HG03135 (cell line): ENCODE data around the gene RNF34.
A peak's percentile ranks its signal among the peaks of the same experiment; 100 is the strongest.
"Not testable (repeated sequence)": the region's sequence is repeated elsewhere in the genome, so short reads cannot be mapped to it uniquely, and the experiment has no call there.

ENCODE experiments used
- ATAC-seq: cut with Tn5 transposase; IDR thresholded peaks from one replicate; pipeline ENCODE4 v1.9.1; 2021; ENCODE audit warnings: mild to moderate bottlenecking, moderate library complexity; ENCODE audit not compliant: unreplicated experiment

RNF34 gene

DNA sequence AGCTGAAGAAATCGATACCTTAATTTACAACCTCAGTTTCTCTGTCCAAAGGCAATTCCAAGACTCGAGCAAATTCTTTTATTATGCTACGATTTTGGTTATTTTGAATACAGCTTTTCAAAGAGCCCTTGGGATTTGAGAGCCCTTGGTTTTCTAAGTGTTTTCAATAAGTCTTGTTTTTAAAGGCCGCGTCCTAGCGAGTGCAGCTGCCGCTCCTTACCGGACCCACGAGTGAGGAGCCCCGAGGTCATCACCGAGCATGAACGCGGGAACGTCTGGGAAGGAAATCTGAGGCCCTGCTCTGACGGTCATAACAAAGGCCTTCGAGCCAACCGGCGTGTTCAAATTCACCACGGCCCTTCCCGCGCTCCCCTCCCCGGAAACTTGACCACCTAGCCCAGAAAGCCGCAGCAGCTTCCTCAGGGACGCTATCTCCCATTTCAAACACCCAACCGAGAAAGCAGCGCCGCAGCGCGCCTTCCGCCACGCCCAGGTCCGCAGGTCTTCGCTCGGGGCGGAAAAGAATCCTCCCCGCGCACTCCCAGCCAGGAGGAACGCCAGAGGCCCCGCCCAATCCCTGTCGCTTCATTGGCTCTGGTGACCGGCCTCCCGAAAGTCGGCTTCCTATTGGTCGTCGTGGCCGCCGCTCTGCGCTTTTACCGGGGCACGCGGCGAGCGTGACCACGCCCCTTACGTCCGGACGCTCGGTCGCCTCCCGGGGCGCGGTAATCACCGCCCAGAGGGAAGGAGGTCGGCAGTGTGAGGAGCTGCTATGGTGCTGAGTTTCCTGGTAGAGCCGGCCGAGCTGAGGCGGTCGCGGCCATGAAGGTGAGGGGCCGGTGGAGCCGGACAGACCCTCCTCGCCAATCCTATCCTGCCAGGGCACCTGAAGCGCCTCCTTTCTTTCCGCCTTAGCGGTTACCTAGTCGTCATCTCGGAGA is at the start of gene RNF34:
RNF34 (plus strand) TSS at position 728 of the 941 bp plus-strand sequence; CDS start at position 823, 95 bp downstream.
- peak; percentile 94 for ATAC-seq

DNA sequence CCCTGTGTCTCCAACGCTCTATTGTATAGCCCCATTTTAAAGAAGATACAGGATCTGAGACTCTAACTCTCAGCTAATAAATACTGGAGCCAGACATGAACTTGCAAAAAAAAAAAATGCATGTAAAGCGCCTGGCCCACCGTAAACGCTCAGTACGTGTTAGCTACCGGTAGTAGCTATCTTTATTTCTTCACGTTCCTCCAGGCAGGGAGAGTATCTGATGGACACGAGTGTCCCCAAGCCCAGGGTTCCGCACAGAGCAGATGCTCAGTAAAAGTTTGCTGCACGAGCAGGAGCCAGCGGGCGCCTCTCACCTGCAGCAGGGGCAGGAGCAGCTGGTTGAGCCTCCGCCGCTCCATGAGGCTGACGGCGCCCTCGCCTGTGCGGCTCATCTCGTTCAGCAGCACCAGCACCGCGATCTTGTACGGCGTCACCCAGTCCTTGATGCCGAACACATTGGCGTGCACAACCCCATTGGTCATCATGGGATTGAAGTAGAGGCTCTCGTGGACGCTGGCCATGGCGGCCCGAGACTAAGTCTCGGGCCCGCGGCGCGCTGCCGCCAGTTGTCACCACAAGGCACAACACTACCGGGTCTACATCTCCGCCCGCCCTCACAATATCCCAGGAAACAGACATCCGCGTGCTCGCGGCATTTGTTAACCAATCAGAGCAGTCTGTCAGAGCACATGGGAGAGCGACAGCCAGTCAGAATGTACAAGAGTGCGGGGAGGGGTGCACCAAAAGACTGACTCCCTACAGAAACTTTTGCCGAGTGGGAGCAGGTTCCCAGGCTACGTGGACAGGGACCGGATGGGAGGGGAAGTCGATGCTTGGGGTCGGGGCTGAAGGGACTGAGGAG is 47.9 kb upstream of the RNF34 start, which contains the start of gene ANAPC5:
ANAPC5 (minus strand) TSS at position 592 of the 862 bp plus-strand sequence; CDS start at position 521, 71 bp downstream.
- peak; percentile 99 for ATAC-seq

- ATAC-seq = no peak
Measured at GRCh38 chr12:121352682-121353018, 47.3 kb upstream of the RNF34 start.

- ATAC-seq = no peak
Measured at GRCh38 chr12:121355818-121356217, 44.1 kb upstream of the RNF34 start.

DNA sequence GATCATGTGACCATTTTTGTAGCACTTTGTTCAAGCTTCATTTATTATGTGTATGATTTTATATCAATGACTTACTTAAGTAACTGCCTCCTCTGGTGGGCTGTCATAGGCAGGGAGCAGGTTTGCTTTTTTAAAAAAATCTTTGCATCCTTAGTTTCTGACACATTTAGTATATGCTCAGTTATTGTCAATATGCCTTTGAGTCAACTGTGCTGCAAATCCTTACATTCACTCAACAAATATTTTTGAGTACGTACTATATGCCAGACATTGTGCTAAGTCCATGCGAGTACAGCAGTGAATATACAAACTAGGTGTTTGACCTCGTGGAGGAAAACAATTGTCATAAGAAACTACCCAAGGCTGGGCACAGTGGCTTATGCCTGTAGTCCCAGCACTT is 43.3 kb upstream of the RNF34 start:
- no peak for ATAC-seq

DNA sequence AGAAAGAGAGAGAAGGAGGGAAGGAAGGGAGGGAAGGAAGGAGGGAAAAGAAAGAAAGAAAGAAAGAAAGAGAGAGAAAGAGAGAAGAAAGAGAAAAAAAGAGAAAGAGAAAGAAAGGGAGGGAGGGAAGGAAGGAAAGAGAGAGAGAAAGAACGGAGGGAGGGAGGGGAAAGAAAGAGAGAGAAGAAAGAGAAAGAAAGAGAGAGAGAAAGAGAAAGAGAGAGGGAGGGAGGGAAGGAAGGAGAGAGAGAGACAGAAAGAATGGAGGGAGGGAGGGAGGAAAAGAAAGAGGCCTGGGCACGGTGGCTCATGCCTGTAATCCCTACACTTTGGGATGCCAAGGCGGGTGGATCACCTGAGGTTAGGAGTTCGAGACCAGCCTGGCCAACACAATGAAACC is 42.6 kb upstream of the RNF34 start:
- ATAC-seq = no peak

DNA sequence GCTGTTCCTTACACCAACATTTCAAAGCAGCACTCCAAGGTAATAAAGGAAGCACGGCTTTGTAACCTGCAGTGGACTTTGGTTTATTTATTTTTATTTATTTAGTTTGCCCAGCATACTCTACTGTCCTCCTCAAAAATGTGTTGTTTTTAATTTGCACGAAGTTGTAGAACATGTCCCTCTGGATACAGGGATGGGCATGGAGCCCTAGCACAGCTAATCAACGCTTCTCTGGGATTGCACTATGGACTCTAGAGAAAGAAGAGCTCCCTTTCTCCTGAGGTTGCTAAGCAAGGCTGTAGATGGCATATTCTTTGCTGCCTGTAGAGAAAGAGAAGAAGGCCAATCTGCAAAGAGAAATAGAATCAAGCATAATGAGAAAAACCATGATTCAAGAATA is 41.8 kb upstream of the RNF34 start:
- no peak for ATAC-seq

DNA sequence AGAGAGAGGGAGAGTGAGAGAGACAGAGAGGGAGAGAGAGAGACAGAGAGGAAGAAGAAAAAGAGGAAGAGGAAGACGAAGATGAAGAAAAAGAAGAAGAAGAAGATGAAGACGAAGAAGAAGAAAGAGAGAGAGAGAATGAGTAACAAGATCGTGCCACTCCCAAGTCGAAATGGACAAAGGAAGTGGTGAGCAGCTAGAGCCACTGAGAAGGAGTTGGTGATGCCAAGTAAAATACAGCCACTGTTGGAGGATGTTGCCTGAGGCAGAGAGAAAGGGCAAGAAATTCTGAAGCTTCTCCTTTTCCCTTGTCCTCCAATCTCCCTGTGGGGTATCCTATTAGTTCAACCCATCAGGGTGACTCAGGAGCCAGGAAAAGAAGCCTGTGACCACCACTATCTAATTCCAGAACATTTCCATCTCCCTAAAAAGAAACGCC is 35.2 kb upstream of the RNF34 start:
- ATAC-seq = no peak

DNA sequence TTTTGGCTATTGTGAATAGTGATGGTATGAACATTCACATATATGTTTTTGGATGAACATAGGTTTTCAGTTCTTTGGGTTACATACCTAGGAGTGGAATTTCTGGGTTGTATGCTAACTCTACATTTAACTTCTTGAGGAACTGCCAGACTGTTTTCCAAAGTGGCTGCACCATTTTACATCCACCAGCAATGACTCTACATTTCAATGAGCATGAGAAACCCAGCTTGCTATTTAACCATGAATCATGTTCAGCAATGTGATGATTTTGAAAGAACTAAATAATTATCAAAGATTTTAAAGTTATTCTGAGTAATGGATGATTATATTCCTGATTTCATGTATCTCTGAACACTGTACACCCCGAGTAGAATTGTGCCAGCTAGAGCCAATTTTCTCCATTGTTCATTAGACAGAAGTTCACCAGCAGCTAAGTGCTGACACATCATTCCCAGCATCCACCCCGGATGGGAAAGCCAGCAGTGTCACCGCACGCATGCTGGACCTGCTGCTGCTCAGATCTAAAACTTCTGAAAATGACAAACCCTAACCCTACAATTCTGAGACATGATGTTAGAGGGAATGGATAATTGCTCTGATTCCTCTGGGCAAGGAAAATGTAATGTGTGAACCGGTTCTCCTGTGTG is 34.4 kb upstream of the RNF34 start:
- no peak for ATAC-seq

DNA sequence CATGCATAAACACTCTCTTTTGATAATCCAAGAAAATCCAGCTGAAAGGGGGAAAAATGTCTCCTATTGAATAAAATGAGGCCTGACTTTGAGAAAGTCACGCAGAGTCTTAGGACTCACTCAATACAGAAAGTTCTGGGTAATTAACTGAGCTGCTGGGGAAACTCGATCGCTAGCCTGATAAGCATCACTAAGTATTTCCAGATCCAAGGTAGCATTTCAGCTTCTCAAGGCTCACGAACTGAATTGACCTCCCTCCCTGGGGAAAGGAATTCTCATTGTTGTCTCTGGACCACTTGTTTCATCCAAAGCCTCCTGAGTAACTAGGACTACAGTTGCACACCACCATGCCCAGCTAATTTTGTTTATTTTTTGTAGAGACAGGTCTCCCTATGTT is 33.9 kb upstream of the RNF34 start:
- ATAC-seq = no peak

- ATAC-seq = no peak
Measured at GRCh38 chr12:121371404-121371803, 28.5 kb upstream of the RNF34 start.

DNA sequence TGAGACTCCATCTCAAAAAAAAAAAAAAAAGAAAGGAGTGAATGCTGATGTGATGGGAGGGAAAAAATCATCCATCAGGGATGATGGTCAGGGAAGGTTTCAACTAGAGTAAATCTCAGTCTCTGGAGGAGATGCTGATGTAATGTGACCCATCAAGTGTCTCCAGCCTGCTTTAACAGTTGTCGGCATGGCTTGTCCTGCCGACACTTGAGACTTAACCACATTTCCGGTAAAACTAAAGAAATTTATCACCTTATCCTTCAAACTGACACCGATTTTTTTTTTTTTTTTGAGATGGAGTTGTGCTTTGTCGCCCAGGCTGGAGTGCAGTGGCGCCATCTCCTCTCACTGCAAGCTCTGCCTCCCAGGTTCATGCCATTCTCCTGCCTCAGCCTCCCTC is 26.2 kb upstream of the RNF34 start:
- ATAC-seq = no peak

- not testable (repeated sequence) for ATAC-seq
Measured at GRCh38 chr12:121374336-121374735, 25.6 kb upstream of the RNF34 start.

DNA sequence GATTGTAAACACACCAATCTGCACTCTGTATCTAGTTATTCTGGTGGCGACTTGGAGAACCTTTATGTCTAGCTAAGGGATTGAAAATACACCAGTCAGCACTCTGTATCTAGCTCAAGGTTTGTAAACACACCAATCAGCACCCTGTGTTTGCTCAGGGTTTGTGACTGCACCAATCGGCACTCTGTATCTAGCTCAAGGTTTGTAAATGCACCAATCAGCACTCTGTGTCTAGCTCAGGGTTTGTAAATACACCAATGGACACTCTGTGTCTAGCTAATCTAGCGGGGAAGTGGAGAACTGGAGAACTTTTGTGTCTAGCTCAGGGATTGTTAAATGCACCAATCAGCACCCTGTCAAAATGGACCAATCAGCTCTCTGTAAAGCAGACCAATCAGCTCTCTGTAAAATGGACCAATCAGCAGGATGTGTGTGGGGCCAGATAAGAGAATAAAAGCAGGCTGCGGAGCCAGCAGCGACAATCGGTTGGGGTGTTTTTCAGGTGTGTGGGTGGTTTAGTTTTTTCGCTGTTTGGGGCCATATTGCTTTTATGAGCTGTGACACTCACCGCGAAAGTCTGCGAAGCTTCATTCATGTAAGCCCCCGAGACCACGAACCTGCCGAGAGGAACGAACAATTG is 24.9 kb upstream of the RNF34 start:
- not testable (repeated sequence) for ATAC-seq

- no peak for ATAC-seq
Measured at GRCh38 chr12:121376754-121377697, 22.9 kb upstream of the RNF34 start.

DNA sequence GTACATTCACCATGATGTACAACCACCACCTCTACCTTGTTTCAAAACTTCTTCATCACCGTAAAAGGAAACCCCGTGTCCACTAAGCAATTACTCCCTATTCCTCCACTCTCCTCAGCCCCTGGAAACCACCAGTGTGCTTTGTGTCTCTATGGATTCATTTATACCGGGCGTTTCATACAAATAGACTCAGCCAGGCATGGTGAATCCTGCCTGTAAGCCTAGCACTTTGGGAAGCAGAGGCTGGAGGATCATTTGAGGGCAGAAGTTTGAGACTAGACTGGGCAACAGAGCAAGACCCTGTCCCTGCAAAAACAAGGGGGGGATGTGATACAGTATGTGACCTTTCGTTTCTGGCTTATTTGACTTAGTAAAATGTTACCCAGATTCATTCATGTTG is 21.2 kb upstream of the RNF34 start:
- no peak for ATAC-seq

DNA sequence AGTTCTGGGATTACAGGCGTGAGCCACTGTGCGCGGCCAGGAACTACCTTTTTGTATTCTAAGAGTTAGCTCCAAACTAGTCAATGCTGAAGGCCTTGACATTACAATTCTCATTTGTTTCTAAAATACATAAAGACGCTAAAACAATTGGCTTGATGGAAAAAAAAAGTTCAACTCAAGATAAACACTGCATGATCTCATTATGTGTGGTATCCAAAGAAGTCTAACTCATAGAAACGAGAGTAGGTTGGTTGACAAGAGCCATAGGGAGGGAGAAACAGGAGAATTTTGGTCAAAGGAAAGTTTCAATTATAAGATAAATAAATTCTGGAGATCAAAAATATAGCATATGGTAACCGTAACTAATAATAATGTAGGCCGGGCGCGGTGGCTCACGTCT is 20.0 kb upstream of the RNF34 start:
- ATAC-seq = no peak

DNA sequence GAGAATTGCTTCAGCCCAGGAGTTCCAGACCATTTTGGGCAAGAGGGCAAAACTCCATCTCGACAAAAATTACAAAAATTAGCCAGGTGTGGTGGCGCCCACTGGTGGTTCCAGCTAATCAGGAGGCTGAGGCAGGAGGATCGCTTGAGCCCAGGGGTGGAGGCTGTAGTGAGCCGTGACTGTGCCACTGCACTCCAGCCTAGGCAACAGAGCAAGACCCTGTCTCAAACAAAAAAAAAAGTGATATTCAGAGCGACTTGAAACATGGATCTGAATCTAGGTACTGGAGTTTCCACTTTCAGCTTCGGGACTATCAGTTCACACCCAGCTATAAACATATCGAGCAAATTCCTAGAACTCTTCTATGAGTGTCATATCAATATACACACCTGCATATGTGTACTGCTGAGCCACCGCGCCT is 16.3 kb upstream of the RNF34 start:
- no peak for ATAC-seq

GRCh38 chr12:121384891-121385290 is 15.0 kb upstream of the RNF34 start:
- ATAC-seq = not testable (repeated sequence)
